Endothelial cell of umbilical vein (primary cell): Measurements from ENCODE around the gene KCTD17. TPM values are rescaled to one million over a fixed set of nuclear protein-coding genes. Genes with fewer than 3 reads are reported as not detected.

ENCODE experiments used
- BruUV-seq: library from RNA; stranded (reverse); fragments of 400-500 nt; replicated peaks from 2 replicates; lab custom pipeline; 2021; lab: Mats Ljungman, UMichigan
- CTCF ChIA-PET: fragments of 300-600, 350-600 bp; sonication (Branson Sonifier 250); formaldehyde crosslinking; loops from one replicate; lab custom pipeline; 2021; ENCODE audit warnings: antibody characterized with exemption, inconsistent platforms; lab: Charles Lee
- POLR2A ChIA-PET: fragments of 300-600, 350-600 bp; sonication (Branson Sonifier 250); formaldehyde crosslinking; loops from one replicate; lab custom pipeline; 2021; ENCODE audit warnings: antibody characterized with exemption, inconsistent platforms; lab: Charles Lee
- DNase-seq: peaks from one replicate; pipeline ENCODE4 v3.0.0-alpha.2; 2011; ENCODE audit warnings: low read depth, low spot score
- FAIRE-seq: peaks from 2 replicates; lab custom pipeline; 2011; peaks lifted over from hg19 to GRCh38; lab: Jason Lieb, UNC
- H2AFZ ChIP-seq: 2 replicates; pipeline ENCODE4 v1.6.0; 2012; ENCODE audit warnings: low read depth, low read length, control low read depth, inconsistent platforms
- H3K27ac ChIP-seq: 2 replicates; pipeline ENCODE4 v1.5.1; 2011; ENCODE audit warnings: low read depth, mild to moderate bottlenecking, control low read depth, low read length, moderate library complexity; ENCODE audit not compliant: insufficient read depth
- H3K27me3 ChIP-seq, 2 experiments: 2 replicates each; pipeline versions ENCODE4 v1.6.0 to v1.6.1; 2011; ENCODE audit warnings: low read length in 2 of 2, mixed read lengths in 1 of 2; ENCODE audit not compliant: control insufficient read depth in 2 of 2, insufficient read depth in 2 of 2
- H3K36me3 ChIP-seq, 2 experiments: 2 replicates in 1 of 2; 3 replicates in 1 of 2; pipeline ENCODE4 v1.5.1; 2011; ENCODE audit warnings: low read length in 2 of 2, mild to moderate bottlenecking in 1 of 2, moderate library complexity in 1 of 2; ENCODE audit not compliant: control insufficient read depth in 2 of 2, insufficient read depth in 2 of 2; ENCODE audit errors: extremely low read depth in 1 of 2
- H3K4me1 ChIP-seq: 3 replicates; pipeline ENCODE4 v1.5.1; 2011; ENCODE audit warnings: mild to moderate bottlenecking, low read length; ENCODE audit not compliant: control insufficient read depth, insufficient read depth; ENCODE audit errors: extremely low read depth
- H3K4me2 ChIP-seq: 2 replicates; pipeline ENCODE4 v1.6.1; 2011; ENCODE audit warnings: low read length, control low read depth, mixed read lengths; ENCODE audit not compliant: insufficient read depth
- H3K4me3 ChIP-seq, 3 experiments: fragments of 200-600 bp in 1 of 3; sonication (generic), shearing (Covaris generic) in 1 of 3; replicated peaks in 1 of 3; 2 replicates each; pipeline ENCODE4 v1.5.1; 2011 to 2016; ENCODE audit warnings: control low read depth in 3 of 3, low read length in 3 of 3, mild to moderate bottlenecking in 2 of 3, inconsistent platforms in 1 of 3, low read depth in 1 of 3, moderate library complexity in 1 of 3; ENCODE audit not compliant: insufficient read depth in 1 of 3
- H3K79me2 ChIP-seq: 2 replicates; pipeline ENCODE4 v1.6.0; 2012; ENCODE audit warnings: low read length, inconsistent platforms; ENCODE audit not compliant: control insufficient read depth, insufficient read depth
- H3K9ac ChIP-seq: replicated peaks from 2 replicates; pipeline ENCODE3; 2011; ENCODE audit warnings: low read length, control low read depth; ENCODE audit not compliant: insufficient read depth; ENCODE audit errors: extremely low read depth
- H3K9me1 ChIP-seq: replicated peaks from 3 replicates; pipeline ENCODE4 v1.6.0; 2011; ENCODE audit warnings: mild to moderate bottlenecking, low read length; ENCODE audit not compliant: control insufficient read depth, insufficient read depth; ENCODE audit errors: extremely low read depth
- H3K9me3 ChIP-seq: replicated peaks from 2 replicates; pipeline ENCODE4 v1.5.1; 2012; ENCODE audit warnings: low read length, inconsistent platforms; ENCODE audit not compliant: control insufficient read depth, insufficient read depth
- H4K20me1 ChIP-seq: replicated peaks from 2 replicates; pipeline ENCODE3; 2011; ENCODE audit warnings: mild to moderate bottlenecking, low read length; ENCODE audit not compliant: control insufficient read depth, insufficient read depth; ENCODE audit errors: extremely low read depth
- EZH2 ChIP-seq: IDR thresholded peaks from 2 replicates; pipeline ENCODE4 v1.6.1; 2012; ENCODE audit warnings: borderline replicate concordance, low read depth, mild to moderate bottlenecking, moderate library complexity, low read length, inconsistent platforms; ENCODE audit not compliant: severe bottlenecking
- FOS ChIP-seq: IDR thresholded peaks from 2 replicates; pipeline ENCODE4 v1.6.1; 2011; ENCODE audit warnings: mild to moderate bottlenecking, low read length, moderate library complexity, borderline replicate concordance; ENCODE audit not compliant: insufficient read depth
- GATA2 ChIP-seq: IDR thresholded peaks from 2 replicates; pipeline ENCODE4 v1.7.0; 2011; ENCODE audit warnings: low read depth, mild to moderate bottlenecking, moderate library complexity, mixed read lengths, low read length; ENCODE audit not compliant: insufficient read length, insufficient read depth
- JUN ChIP-seq: IDR thresholded peaks from 2 replicates; pipeline ENCODE4 v1.6.1; 2011; ENCODE audit warnings: borderline replicate concordance, low read depth; ENCODE audit not compliant: insufficient read length, insufficient read depth
- MYC ChIP-seq: IDR thresholded peaks from one replicate; pipeline ENCODE4 v1.6.1; 2011; ENCODE audit warnings: mild to moderate bottlenecking, low read depth, low read length
- POLR2A ChIP-seq: IDR thresholded peaks from 2 replicates; pipeline ENCODE4 v1.6.1; 2012; ENCODE audit warnings: low read depth, mild to moderate bottlenecking, control low read depth, low read length
- POLR2AphosphoS5 ChIP-seq: IDR thresholded peaks from 2 replicates; pipeline ENCODE4 v1.6.1; 2012; ENCODE audit warnings: low read depth, mild to moderate bottlenecking, control low read depth, low read length, moderate library complexity; ENCODE audit not compliant: insufficient read depth
- dilution Hi-C: fragments of 300-500 bp; cut with MboI; formaldehyde crosslinking; loops from one replicate; pipeline ENCODE4 v1.15.0; 2019; ENCODE audit warnings: low sequenced_read_pairs; ENCODE audit not compliant: extremely low pct_ligation_motif_present
- intact Hi-C: fragments of 100-400 bp; cut with micrococcal nuclease; formaldehyde crosslinking; loops from one replicate; pipeline ENCODE4 v1.10.0; 2022
- polyA plus RNA-seq, 4 experiments: library from polyadenylated mRNA; depleted of rRNA in 3 of 4; stranded (reverse) in 3 of 4; unstranded in 1 of 4; fragments of >200 nt; gene quantifications; 2 replicates each; pipeline versions ENCODE4 v1.2.1 to v1.2.3, GENCODE V29; 2011 to 2012; ENCODE audit warnings: missing spikeins in 1 of 4
- total RNA-seq: library from RNA; stranded (reverse); gene quantifications from 2 replicates; pipeline ENCODE4 v1.2.3, GENCODE V29; 2021
- TF ChIP-seq, protein P1 (sequence below): IDR thresholded peaks from 2 replicates; pipeline ENCODE4 v1.6.1; 2011; ENCODE audit not compliant: insufficient read depth, insufficient read length
- TF ChIP-seq, protein P2 (sequence below), 2 donors: IDR thresholded peaks; 1 replicate in 1 of 2; 2 replicates in 1 of 2; pipeline ENCODE4 v1.5.1; 2011; ENCODE audit warnings: low read length in 2 of 2, mild to moderate bottlenecking in 2 of 2, moderate library complexity in 2 of 2, control low read depth in 1 of 2, inconsistent platforms in 1 of 2, low read depth in 1 of 2; ENCODE audit not compliant: insufficient read depth in 1 of 2; ENCODE audit errors: extremely low read depth in 1 of 2

Gene KCTD17
- total and polyA plus RNA-seq, 2 donors (not counting 3 experiments of a cell fraction or from before 2014, with no cell fraction given) = 59.2 to 73.0 TPM

DNA sequence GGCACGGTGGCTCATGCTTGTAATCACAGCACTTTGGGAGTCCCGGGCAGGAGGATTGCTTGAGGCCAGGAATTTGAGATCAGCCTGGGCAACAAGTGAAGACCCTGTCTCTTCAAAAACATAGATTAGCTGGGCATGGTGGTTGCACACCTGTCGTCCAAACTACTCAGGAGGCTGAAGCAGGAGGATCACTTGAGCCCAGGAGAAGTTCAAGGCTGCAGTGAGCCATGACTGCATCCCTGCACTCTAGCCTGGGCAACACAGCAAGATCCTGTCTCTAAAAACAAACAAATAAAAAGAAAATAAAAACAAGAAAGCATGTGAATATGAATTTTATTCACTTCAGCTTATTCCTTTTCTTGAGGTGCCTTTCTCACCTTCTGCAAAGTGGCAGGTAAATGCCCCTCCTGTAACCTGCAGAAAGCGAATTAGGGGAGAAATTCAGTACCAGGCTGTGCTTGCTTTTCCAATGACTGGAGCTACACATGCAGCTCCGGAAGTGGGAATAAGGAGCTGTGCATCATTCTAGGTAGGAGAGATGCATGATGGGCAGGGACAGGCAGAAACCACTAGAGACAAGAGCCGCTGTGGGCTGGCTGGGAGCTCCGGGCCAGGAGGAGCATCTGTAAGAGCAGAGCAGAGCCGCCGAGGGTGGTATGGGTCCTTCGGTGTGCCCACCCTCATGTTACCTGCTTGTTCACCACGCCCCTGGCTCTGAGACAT lies 14.7 kb upstream of the KCTD17 start:
- ChIA-PET CTCF (interaction anchor here (0.7 to 6.8 kb wide), 3 partner anchors 13 to 222 kb away, joined by 3 to 33 read pairs (median 3); partner anchors contain the start of genes MPST and TST), POLR2A (no interaction called here)
- no peaks in the 10 kb centered on the region for H3K36me3 ChIP-seq
- no peak overlapping the region for H3K9ac ChIP-seq
- DNase-seq (no peak), FAIRE-seq (no peak)
- dilution Hi-C loops = no loop called here
- TF ChIP-seq POLR2AphosphoS5 = no peak
- no peak for TF ChIP-seq EZH2
- no peak for TF ChIP-seq JUN
- no peak for TF ChIP-seq POLR2A
- TF ChIP-seq FOS = no peak
- no peak for TF ChIP-seq MYC
- TF ChIP-seq, protein P1, sequence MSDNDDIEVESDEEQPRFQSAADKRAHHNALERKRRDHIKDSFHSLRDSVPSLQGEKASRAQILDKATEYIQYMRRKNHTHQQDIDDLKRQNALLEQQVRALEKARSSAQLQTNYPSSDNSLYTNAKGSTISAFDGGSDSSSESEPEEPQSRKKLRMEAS = no peak
- TF ChIP-seq GATA2 = no peak
- TF ChIP-seq, protein P2, sequence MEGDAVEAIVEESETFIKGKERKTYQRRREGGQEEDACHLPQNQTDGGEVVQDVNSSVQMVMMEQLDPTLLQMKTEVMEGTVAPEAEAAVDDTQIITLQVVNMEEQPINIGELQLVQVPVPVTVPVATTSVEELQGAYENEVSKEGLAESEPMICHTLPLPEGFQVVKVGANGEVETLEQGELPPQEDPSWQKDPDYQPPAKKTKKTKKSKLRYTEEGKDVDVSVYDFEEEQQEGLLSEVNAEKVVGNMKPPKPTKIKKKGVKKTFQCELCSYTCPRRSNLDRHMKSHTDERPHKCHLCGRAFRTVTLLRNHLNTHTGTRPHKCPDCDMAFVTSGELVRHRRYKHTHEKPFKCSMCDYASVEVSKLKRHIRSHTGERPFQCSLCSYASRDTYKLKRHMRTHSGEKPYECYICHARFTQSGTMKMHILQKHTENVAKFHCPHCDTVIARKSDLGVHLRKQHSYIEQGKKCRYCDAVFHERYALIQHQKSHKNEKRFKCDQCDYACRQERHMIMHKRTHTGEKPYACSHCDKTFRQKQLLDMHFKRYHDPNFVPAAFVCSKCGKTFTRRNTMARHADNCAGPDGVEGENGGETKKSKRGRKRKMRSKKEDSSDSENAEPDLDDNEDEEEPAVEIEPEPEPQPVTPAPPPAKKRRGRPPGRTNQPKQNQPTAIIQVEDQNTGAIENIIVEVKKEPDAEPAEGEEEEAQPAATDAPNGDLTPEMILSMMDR (IDR thresholded peaks at IDR 0.05; ENCODE audit: extremely low read depth in 1 of 2, insufficient read depth in 1 of 2, low read depth in 1 of 2, low read length in 2 of 2) = no peak
- no peaks in the 10 kb centered on the region for H3K9me1 ChIP-seq
- H3K4me2 ChIP-seq = no peak overlapping the region
- H3K9me3 ChIP-seq = no peaks in the 10 kb centered on the region
- H2AFZ ChIP-seq = no peak overlapping the region
- intact Hi-C loops = no loop called here
- H3K4me3 ChIP-seq = no peak overlapping the region
- no peaks in the 10 kb centered on the region for H4K20me1 ChIP-seq
- H3K4me1 ChIP-seq = peaks cover 16% of the 10 kb centered on the region
- BruUV-seq = no TSS peak
- H3K27ac ChIP-seq = no peak overlapping the region
- H3K27me3 ChIP-seq = no peaks in the 10 kb centered on the region
- H3K79me2 ChIP-seq = no peaks in the 10 kb centered on the region
